ELF-1 (cell line): Measurements from ENCODE around the gene ADGRE3.

ENCODE experiments used
- DNase-seq: peaks from one replicate; pipeline ENCODE4 v3.0.0-alpha.2; 2016; ENCODE audit warnings: low read depth, low spot score

The ADGRE3 gene

DNA sequence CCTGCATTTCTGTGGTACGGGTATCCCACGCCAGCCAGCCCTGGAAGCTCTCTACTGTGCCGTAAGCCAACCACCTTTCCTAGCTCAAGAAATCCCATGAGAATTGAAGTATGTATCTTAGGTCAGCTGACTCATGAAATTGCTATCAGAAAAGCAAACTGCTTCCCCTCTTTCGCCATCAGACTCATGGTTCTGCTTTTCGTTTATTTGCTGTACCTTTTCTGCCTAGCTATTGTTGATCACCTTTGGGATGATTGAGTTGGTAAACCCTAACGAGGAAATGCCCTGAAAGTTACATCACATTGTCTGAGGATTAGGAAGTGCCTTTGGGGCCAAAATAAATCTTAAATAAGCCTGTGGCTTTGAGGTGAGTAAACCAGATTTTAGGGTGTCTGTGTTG is at the start of gene ADGRE3:
Gene ADGRE3, minus strand, starts transcription at position 81 of the 400 bp plus-strand sequence. Its CDS starts 74 bp downstream, at position 7.
- DNase-seq: no peak

DNA sequence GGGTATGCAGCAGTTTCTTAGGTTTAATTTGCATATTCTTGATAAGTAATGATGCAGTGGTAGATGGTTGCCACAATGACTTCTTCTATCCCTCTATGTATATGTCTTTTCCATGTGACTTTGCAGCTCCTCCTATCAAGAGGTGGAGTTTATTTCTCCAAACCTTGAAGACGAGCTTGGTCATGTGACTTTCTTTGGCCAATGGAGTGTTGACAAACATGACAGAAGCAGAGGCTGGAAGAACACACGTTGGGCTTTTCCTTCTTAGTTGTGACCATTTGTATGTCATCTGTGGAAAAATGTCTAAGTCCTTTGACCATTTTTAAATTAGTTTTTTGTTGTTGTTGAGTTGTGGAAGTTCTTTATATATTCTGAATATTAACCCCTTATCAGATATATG is 47.5 kb upstream of the ADGRE3 start:
- DNase-seq: no peak

DNA sequence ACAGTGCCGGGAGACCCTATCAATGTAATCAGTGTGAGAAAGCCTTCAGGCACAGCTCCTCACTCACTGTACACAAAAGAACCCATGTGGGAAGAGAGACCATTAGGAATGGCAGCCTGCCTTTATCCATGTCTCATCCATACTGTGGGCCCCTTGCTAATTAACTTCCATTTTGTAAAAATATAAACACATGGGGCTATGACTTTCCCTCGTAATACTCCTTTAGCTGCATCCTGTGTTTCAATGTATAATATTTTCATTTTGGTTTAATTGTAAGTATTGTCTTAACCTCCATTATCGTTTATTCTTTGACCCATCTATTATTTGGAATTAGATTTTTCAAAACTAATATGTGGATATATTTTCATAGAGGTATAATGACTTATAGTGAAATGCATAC is 44.5 kb upstream of the ADGRE3 start:
- DNase-seq: no peak

DNA sequence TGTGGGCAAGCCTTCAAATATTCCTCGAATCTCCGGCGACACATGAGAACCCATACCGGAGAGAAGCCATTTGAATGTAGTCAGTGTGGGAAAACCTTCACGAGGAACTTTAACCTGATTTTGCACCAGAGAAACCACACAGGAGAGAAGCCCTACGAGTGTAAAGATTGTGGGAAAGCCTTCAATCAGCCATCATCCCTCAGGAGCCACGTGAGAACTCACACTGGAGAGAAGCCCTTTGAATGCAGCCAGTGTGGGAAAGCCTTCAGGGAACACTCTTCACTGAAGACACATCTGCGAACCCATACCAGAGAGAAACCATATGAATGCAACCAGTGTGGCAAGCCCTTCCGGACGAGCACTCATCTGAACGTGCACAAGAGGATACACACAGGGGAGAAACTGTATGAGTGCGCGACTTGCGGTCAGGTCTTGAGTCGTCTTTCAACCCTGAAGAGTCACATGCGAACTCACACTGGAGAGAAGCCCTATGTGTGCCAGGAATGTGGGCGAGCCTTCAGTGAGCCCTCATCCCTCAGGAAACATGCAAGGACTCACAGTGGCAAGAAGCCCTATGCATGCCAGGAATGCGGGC is 44.0 kb upstream of the ADGRE3 start:
- no peak for DNase-seq

- no peak for DNase-seq
Observed at GRCh38 chr19:14715841-14716240, 41.2 kb upstream of the ADGRE3 start.

DNA sequence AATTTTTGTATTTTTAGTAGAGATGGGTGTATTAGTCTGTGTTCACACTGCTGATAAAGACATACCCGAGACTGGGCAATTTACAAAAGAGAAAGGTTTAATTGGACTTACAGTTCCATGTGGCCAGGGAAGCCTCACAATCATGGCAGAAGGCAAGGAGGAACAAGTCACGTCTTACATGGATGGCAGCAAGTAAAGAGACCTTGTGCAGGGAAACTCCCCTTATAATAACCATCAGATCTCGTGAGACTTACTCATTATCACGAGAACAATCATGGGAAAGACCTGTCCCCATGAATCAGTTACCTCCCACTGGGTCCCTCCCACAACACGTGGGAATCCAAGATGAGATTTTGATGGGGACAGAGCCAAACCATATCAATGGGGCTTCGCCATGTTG is 29.8 kb upstream of the ADGRE3 start:
- DNase-seq: no peak

DNA sequence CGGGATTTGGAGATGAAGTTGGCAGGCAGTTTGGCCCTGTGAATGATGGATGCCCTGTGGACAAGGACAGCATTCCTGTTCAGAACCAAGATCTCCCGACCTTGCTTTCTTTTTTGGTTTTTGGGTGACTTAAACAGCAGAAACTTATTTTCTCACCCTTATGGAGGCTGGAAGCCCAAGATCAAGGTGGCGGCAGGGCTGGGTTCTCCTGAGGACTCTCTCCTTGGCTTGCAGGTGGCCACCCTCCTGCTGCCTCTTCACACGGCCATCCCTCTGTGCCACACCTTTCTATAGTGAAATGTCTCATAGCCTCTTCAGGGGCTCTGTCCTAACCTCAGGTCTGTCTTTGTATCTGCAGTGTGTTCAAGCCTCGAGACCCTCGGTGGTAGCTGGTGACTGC is 29.2 kb upstream of the ADGRE3 start:
- DNase-seq: no peak

DNA sequence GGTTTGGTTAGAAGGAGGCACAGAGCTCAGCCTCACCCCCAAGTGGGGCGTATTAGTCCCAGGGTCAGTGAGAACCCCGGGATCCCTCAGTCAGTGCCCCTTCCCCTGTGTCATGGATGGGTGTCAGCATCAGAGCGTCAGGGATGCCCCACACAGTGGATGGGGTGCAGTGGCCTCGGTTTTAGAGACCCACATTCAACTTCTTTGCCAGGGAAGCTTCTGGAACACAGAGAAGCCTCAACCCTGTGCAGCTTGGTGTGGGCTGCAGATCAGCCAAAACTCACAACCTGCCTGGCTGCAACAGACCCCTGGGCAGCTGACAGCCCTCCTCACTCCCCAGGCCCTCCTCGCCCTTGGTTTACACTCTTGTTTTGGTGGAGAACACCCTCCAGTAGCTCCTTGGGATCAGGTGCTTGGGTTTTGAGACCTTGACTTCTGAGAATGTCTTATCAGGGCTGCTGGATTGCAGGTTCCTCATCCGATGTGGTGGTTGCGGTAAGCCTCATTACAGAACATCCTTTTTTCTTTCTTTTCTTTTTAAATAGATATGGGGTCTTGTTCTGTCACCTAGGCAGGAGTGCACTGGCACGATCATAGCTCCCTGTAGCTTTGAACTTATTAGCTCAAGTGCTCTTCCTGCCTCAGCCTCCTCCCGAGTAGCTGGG is 26.2 kb upstream of the ADGRE3 start:
- no peak for DNase-seq

GRCh38 chr19:14699641-14700040 is 25.0 kb upstream of the ADGRE3 start:
- DNase-seq: no peak

DNA sequence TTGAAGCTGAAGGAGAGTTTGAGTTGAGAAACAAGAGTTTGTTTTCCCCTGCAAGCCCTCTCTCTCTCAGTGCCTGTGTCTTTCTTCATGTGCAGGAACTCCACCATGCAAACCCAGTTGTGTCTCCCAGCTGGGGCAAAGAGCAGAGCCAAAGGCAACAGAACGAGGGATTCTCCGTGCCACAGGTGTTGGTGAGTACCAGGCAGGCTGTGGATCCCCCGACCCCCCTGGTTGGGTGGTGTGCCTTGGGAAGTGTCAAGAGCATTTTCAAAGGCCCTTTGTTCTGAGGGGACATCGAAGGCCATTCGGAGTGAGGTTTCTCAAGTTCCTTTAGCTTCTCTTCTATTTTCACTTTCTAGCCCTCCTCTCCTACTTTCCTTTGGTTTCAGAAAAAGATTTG is 20.8 kb upstream of the ADGRE3 start:
- DNase-seq: no peak

- DNase-seq: no peak
Observed at GRCh38 chr19:14694641-14695266, 20.1 kb upstream of the ADGRE3 start.

DNA sequence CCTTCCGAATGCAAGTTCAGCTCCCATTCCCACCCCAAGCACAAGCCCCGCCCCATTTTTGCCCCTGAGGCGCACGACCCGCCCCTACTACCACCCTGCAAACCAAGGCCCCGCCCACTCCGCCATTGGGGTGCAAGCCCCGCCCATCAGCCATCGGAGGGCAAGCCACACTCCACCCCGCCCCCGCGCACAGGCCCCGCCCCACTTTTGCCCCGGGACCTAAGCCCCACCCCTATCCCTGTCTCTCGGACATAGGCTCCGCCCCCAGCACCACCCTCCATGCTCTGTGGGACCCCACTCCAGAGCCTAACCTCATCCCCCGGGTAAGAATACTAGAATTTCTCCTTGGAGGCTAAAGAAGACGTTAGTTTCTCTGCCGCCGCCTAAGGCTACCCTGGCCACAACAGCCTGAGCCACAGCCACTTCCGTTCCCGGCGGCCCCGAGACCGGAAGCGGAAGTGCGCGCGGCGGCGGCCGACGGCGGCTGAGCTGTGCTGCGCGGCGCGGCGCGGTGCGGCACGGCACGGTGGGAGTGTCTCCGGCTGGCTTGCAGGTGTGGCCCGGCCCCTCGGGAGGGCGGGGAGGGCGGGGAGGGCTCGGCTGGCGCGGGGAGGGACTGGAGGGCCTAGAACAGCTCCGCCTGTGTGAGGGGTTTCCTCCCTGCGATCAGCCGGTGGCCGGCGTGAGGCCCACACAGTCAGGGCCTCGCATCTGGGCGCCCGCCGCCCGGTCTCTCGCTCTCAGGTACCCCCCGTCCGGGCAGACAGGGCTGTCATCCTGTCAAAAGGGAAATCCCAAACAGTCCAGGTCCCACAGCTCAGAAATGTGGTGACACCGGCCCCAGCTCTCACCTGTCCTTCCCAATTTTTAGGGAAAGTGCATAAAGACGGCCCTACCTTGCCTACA is 15.2 kb upstream of the ADGRE3 start, which contains the start of gene ZNF333:
Gene ZNF333, plus strand, starts transcription at position 451 of the 906 bp plus-strand sequence. CDS start 3,444 bp downstream, outside the sequence.
- DNase-seq: peak; percentile 92

- peak; percentile 24 for DNase-seq
Observed at GRCh38 chr19:14686411-14686810, 11.8 kb upstream of the ADGRE3 start.

- no peak for DNase-seq
Observed at GRCh38 chr19:14683439-14683838, 8.8 kb upstream of the ADGRE3 start.

DNA sequence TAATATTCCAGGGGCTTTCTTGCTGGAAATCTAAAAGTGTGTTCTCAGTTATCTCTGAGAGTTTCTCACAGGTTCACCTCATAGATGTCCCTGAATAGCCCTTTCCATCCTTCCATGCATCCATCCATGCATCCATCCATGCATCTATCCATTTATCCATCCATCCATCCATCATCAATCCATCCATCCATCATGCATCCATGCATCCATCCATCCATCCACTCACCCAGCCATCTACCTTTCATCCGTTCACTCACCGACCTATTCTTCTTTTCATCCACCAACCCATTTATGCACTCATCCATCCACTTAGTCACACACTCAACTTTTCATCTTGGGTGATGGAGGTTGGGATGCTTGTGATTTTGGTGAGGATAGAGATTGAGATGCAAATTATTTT is 7.4 kb upstream of the ADGRE3 start:
- DNase-seq: no peak

DNA sequence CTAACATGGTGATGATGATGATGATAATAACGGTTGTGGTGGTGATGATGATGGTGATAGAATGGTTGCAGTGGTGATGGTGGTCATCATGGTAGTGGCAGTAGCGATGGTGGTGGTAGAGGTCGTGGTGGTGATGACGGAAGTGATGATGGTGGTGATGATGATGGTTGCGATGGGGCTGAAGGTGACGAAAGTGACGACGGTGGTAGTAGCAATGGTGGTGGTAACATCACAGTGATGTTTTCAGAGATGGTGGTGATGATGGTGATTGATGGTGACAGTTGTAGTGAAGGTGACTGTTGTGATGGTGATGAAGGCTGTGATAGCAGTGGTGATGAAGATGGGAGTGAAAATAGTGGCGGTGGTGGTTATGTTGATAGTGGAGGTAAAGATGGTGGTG is 3.6 kb upstream of the ADGRE3 start:
- no peak for DNase-seq

- no peak for DNase-seq
Observed at GRCh38 chr19:14677464-14677863, 2.8 kb upstream of the ADGRE3 start.

GRCh38 chr19:14676762-14677161 is 2.1 kb upstream of the ADGRE3 start:
- DNase-seq: no peak

DNA sequence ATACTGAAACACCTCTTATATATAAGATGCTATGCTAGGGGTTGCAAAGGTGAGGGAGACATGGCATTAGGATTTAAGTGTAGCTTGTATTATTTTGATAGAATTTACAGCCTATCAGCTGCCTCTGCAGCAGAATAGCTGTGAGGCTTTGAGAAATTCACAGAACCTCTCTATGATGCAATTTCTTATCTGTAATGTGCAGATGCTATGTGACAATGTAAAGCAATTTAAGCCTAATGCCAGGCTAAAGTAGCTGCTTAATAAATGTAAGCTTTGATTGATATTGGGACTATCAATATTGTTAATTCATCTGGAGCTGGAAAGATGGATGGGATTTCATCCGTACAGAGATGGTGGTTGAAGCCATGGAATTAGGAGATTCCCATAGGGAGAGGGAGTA is 1.6 kb downstream of the ADGRE3 start:
- no peak for DNase-seq

- no peak for DNase-seq
Observed at GRCh38 chr19:14672188-14672872, 2.3 kb downstream of the ADGRE3 start.

DNA sequence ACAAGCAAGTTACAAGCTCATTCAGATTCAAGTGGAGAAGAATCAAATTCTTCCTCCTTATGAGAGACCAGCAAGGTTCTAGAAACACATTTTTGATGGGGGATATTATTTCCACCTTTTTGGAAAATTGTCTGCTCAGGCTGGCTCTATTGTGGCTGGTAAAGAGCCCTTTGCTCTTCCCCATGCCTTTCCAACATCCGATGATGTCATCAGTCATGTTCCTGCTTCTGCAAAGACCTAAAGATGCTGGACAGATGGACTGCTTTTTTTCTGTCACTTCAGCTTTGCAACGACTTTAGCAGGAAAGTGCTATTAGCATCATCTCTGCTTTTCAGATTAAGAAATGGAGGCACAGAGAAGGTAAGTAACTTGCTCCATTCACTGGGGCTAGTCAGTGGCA is 4.2 kb downstream of the ADGRE3 start:
- no peak for DNase-seq
